Fibroblast of lung (primary cell): ENCODE data around the gene NUP98. TPM values are rescaled to one million over a fixed set of nuclear protein-coding genes. Genes with fewer than 3 reads are reported as not detected.

Experiments used
- DNase-seq, 2 donors: peaks; one replicate each; pipeline versions ENCODE4 v3.0.0 to v3.0.0-alpha.2; 2010; ENCODE audit warnings: low read depth in 2 of 2
- H2AFZ ChIP-seq: 2 replicates; pipeline ENCODE4 v1.5.1; 2012; ENCODE audit warnings: low read length, control low read depth, inconsistent platforms
- H3K27ac ChIP-seq: 2 replicates; pipeline ENCODE4 v1.5.1; 2011; ENCODE audit warnings: low read length, control low read depth; ENCODE audit not compliant: insufficient read depth
- H3K27me3 ChIP-seq: 2 replicates; pipeline ENCODE4 v1.5.1; 2011; ENCODE audit warnings: mild to moderate bottlenecking, low read length; ENCODE audit not compliant: control insufficient read depth, insufficient read depth
- H3K36me3 ChIP-seq: 2 replicates; pipeline ENCODE4 v1.5.1; 2011; ENCODE audit warnings: low read length; ENCODE audit not compliant: control insufficient read depth, insufficient read depth
- H3K4me1 ChIP-seq: 2 replicates; pipeline ENCODE4 v1.5.1; 2011; ENCODE audit warnings: low read length; ENCODE audit not compliant: control insufficient read depth, insufficient read depth; ENCODE audit errors: extremely low read depth
- H3K4me2 ChIP-seq: 2 replicates; pipeline ENCODE4 v1.5.1; 2011; ENCODE audit warnings: low read length, control low read depth; ENCODE audit not compliant: insufficient read depth; ENCODE audit errors: extremely low read depth
- H3K4me3 ChIP-seq, 4 experiments: fragments of 200-600 bp in 1 of 4; sonication (generic) in 1 of 4; replicated peaks in 1 of 4; 2 replicates each; pipeline ENCODE4 v1.5.1; 2011 to 2016; ENCODE audit warnings: low read length in 4 of 4, low read depth in 3 of 4, mild to moderate bottlenecking in 3 of 4, control low read depth in 2 of 4, inconsistent platforms in 1 of 4, mixed read lengths in 1 of 4; ENCODE audit not compliant: insufficient read depth in 1 of 4; ENCODE audit errors: control extremely low read depth in 1 of 4
- H3K79me2 ChIP-seq: 2 replicates; pipeline ENCODE4 v1.5.1; 2012; ENCODE audit warnings: mild to moderate bottlenecking, low read length, inconsistent platforms; ENCODE audit not compliant: control insufficient read depth, insufficient read depth
- H3K9ac ChIP-seq: 2 replicates; pipeline ENCODE4 v1.5.1; 2011; ENCODE audit warnings: mild to moderate bottlenecking, low read length, control low read depth; ENCODE audit not compliant: insufficient read depth
- H3K9me3 ChIP-seq: 2 replicates; pipeline ENCODE4 v1.5.1; 2012; ENCODE audit warnings: low read depth, low read length; ENCODE audit not compliant: control insufficient read depth, insufficient read depth
- H4K20me1 ChIP-seq: 2 replicates; pipeline ENCODE4 v1.5.1; 2011; ENCODE audit warnings: low read length; ENCODE audit not compliant: control insufficient read depth, insufficient read depth; ENCODE audit errors: extremely low read depth
- CTCF ChIP-seq, 2 donors: IDR thresholded peaks in 1 of 2; conservative IDR thresholded peaks in 1 of 2; 1 replicate in 1 of 2; 2 replicates in 1 of 2; pipeline ENCODE4 v1.5.1; 2011 to 2012; ENCODE audit warnings: low read length in 2 of 2, control low read depth in 1 of 2, inconsistent platforms in 1 of 2, low read depth in 1 of 2, mild to moderate bottlenecking in 1 of 2
- EZH2 ChIP-seq: IDR thresholded peaks from 2 replicates; pipeline ENCODE4 v1.5.1; 2012; ENCODE audit warnings: low read length, control low read depth, mild to moderate bottlenecking; ENCODE audit errors: missing control alignments
- polyA plus RNA-seq, 2 donors: library from polyadenylated mRNA; depleted of rRNA in 1 of 2; stranded (reverse) in 1 of 2; unstranded in 1 of 2; fragments of >200 nt; gene quantifications; 2 replicates each; pipeline ENCODE4 v1.2.1, GENCODE V29; 2011 to 2012; ENCODE audit warnings: missing spikeins in 1 of 2
- total RNA-seq: library from RNA; depleted of rRNA; stranded (reverse); fragments of >200 nt; gene quantifications from 2 replicates; pipeline ENCODE4 v1.2.1, GENCODE V29; 2014

NUP98 gene
- total and polyA plus RNA-seq, 2 donors (not counting 1 experiment from before 2014, with no cell fraction given) = 60.6 to 99.6 TPM

- peaks cover 83% of the 10 kb centered on the region for H3K79me2 ChIP-seq
- no peak overlapping the region for H3K9ac ChIP-seq
- H3K4me1 ChIP-seq = peaks cover 8% of the 10 kb centered on the region
- no peaks in the 10 kb centered on the region for H3K9me3 ChIP-seq
- no peaks in the 10 kb centered on the region for H3K27me3 ChIP-seq
- no peak for TF ChIP-seq CTCF (conservative IDR thresholded peaks at IDR 0.05 in 1 of 2, IDR thresholded peaks at IDR 0.05 in 1 of 2; ENCODE audit: low read depth in 1 of 2, low read length in 2 of 2)
- no peak for TF ChIP-seq EZH2
- no peaks in the 10 kb centered on the region for H4K20me1 ChIP-seq
- H2AFZ ChIP-seq = no peak overlapping the region
- peaks cover 3% of the 10 kb centered on the region for H3K36me3 ChIP-seq
- no peak overlapping the region for H3K4me2 ChIP-seq
- DNase-seq = no peak
- no peak overlapping the region for H3K4me3 ChIP-seq
- H3K27ac ChIP-seq = no peak overlapping the region
Measured at GRCh38 chr11:3834349-3834663, 37.0 kb upstream of the NUP98 start.

GRCh38 chr11:3833449-3833848 lies 36.1 kb upstream of the NUP98 start:
- no peaks in the 10 kb centered on the region for H3K9me3 ChIP-seq
- TF ChIP-seq EZH2 (no peak), CTCF (conservative IDR thresholded peaks at IDR 0.05 in 1 of 2, IDR thresholded peaks at IDR 0.05 in 1 of 2; ENCODE audit: low read depth in 1 of 2, low read length in 2 of 2) (no peak)
- peaks cover 3% of the 10 kb centered on the region for H3K4me1 ChIP-seq
- H3K27ac ChIP-seq = no peak overlapping the region
- no peak overlapping the region for H3K4me3 ChIP-seq
- no peaks in the 10 kb centered on the region for H4K20me1 ChIP-seq
- DNase-seq = no peak
- no peak overlapping the region for H3K4me2 ChIP-seq
- H3K9ac ChIP-seq = no peak overlapping the region
- H3K36me3 ChIP-seq = no peaks in the 10 kb centered on the region
- peaks cover 74% of the 10 kb centered on the region for H3K79me2 ChIP-seq
- no peaks in the 10 kb centered on the region for H3K27me3 ChIP-seq
- no peak overlapping the region for H2AFZ ChIP-seq

- DNase-seq = no peak
- H4K20me1 ChIP-seq = no peaks in the 10 kb centered on the region
- TF ChIP-seq EZH2 (no peak), CTCF (conservative IDR thresholded peaks at IDR 0.05 in 1 of 2, IDR thresholded peaks at IDR 0.05 in 1 of 2; ENCODE audit: low read depth in 1 of 2, low read length in 2 of 2) (no peak)
Measured at GRCh38 chr11:3832816-3833215, 35.5 kb upstream of the NUP98 start.

More at GRCh38 chr11:3832816-3833215, 35.5 kb upstream of the NUP98 start:
- H2AFZ ChIP-seq = no peak overlapping the region
- H3K4me3 ChIP-seq = no peak overlapping the region
- H3K4me2 ChIP-seq = no peak overlapping the region
- H3K27ac ChIP-seq = no peak overlapping the region
- H3K36me3 ChIP-seq = peaks cover under 1% of the 10 kb centered on the region
- peaks cover 69% of the 10 kb centered on the region for H3K79me2 ChIP-seq
- no peak overlapping the region for H3K9ac ChIP-seq
- H3K27me3 ChIP-seq = no peaks in the 10 kb centered on the region
- peaks cover 3% of the 10 kb centered on the region for H3K4me1 ChIP-seq
- H3K9me3 ChIP-seq = no peaks in the 10 kb centered on the region
